Nucleus accumbens (tissue), 56 donors: ENCODE measurements around the gene PHACTR1.
A peak's percentile ranks its signal among the peaks of the same experiment; 100 is the strongest.

Experiments used
- DNase-seq, 56 donors: peaks; one replicate each; lab custom pipeline; 2025; lab: John Stamatoyannopoulos, UW

PHACTR1 gene

GRCh38 chr6:12748815-12749521, 32.4 kb downstream of the PHACTR1 start:
- no peak for DNase-seq

GRCh38 chr6:12749531-12750379, 33.2 kb downstream of the PHACTR1 start:
- DNase-seq = no peak

GRCh38 chr6:12750416-12750815, 33.8 kb downstream of the PHACTR1 start:
- no peak for DNase-seq

- peak in 3 of 56 donors; percentile 10 to 52 (median 10) for DNase-seq
These were observed 35.2 kb downstream of the PHACTR1 start for GRCh38 chr6:12751694-12752325.

- DNase-seq = no peak
These were observed 36.5 kb downstream of the PHACTR1 start for GRCh38 chr6:12753036-12753435.

GRCh38 chr6:12760226-12760625, 43.7 kb downstream of the PHACTR1 start:
- no peak for DNase-seq

- DNase-seq = no peak
These were observed 44.3 kb downstream of the PHACTR1 start for GRCh38 chr6:12760911-12761310.

- DNase-seq = no peak
These were observed 45.0 kb downstream of the PHACTR1 start for GRCh38 chr6:12761376-12762115.

GRCh38 chr6:12762731-12763434, 46.3 kb downstream of the PHACTR1 start:
- DNase-seq = peak in 18 of 56 donors; percentile 10 to 71 (median 28)

GRCh38 chr6:12766365-12766764, 49.8 kb downstream of the PHACTR1 start:
- DNase-seq = no peak

GRCh38 chr6:12767016-12767415, 50.4 kb downstream of the PHACTR1 start:
- no peak for DNase-seq

- no peak for DNase-seq
These were observed 53.1 kb downstream of the PHACTR1 start for GRCh38 chr6:12769556-12770256.

- DNase-seq = no peak
These were observed 55.8 kb downstream of the PHACTR1 start for GRCh38 chr6:12772416-12772815.

- DNase-seq = no peak
These were observed 59.7 kb downstream of the PHACTR1 start for GRCh38 chr6:12776291-12776690.

- no peak for DNase-seq
These were observed 63.2 kb downstream of the PHACTR1 start for GRCh38 chr6:12779772-12780171.

GRCh38 chr6:12782136-12782535, 65.6 kb downstream of the PHACTR1 start:
- no peak for DNase-seq

- no peak for DNase-seq
These were observed 68.7 kb downstream of the PHACTR1 start for GRCh38 chr6:12785301-12785700.

GRCh38 chr6:12785921-12786320, 69.4 kb downstream of the PHACTR1 start:
- no peak for DNase-seq

GRCh38 chr6:12791371-12791770, 74.8 kb downstream of the PHACTR1 start:
- no peak for DNase-seq
